Muscle layer of duodenum (tissue), 2 donors: ENCODE measurements around the gene RNF4.

Source experiments
- H3K27ac ChIP-seq: one replicate; pipeline ENCODE4 v1.7.0; 2013; ENCODE audit warnings: mild to moderate bottlenecking, low read length
- H3K27me3 ChIP-seq: one replicate; pipeline ENCODE4 v1.7.0; 2013; ENCODE audit warnings: low read depth, mild to moderate bottlenecking, control low read depth, low read length
- H3K36me3 ChIP-seq, 2 donors: one replicate each; pipeline ENCODE4 v1.7.0; 2013; ENCODE audit warnings: low read length in 2 of 2, control low read depth in 1 of 2, mild to moderate bottlenecking in 1 of 2; ENCODE audit not compliant: insufficient read depth in 2 of 2, control insufficient read depth in 1 of 2
- H3K4me1 ChIP-seq, 2 donors: one replicate each; pipeline ENCODE4 v1.7.0; 2013; ENCODE audit warnings: low read length in 2 of 2, mild to moderate bottlenecking in 2 of 2, control low read depth in 1 of 2, moderate library complexity in 1 of 2; ENCODE audit not compliant: insufficient read depth in 2 of 2, control insufficient read depth in 1 of 2
- H3K4me3 ChIP-seq, 2 donors: one replicate each; pipeline ENCODE4 v1.7.0; 2013; ENCODE audit warnings: low read length in 2 of 2, low read depth in 1 of 2, mild to moderate bottlenecking in 1 of 2
- H3K9me3 ChIP-seq, 2 donors: one replicate each; pipeline ENCODE4 v1.7.0; 2013; ENCODE audit warnings: low read length in 2 of 2, control low read depth in 1 of 2, mild to moderate bottlenecking in 1 of 2; ENCODE audit not compliant: control insufficient read depth in 1 of 2
- donor health status: healthy.

Gene RNF4

DNA sequence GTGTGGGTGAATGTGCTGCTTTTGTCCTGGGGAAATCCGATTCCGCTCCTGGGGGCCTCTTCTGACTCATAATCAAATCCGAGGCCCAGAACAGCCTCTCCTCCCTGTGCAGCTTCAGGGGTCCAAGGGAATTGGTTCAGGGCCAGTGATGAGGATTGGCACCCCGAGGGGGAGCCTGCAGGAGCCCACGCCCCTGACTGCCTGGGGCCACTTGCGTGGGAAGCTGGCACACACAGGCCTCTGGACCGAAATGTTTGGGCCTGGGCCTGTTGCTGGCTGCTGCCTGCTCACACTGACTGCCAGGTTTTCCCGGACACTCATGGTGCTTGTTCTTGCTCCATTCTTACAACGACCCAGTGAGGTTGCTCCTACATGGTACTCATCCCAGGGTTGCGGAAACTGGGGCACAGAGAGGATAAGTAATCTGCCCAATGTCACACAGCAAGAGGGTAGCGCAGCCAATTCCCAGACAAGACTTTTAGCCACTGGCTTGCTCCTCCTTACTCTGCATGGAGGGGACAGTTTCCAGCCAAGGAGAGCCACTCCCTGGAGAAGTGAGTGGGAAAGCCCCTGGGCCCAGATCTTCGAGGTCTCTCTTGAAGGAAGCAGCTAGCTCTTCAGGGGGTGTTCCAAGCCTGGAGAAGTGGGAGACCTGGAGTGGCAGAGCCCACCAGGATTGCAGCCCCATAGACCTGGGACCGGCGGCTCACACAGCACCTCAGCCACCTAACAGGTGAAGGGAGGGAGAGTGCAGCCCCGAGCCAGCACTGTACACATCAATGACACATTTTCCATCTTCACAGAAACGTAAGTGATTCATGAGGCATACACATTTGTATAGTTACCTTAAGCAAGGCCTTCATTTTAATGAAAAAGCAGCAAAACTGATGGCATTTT is 29.8 kb upstream of the RNF4 start:
- H3K36me3 ChIP-seq = no peaks in the 10 kb centered on the region
- no peaks in the 10 kb centered on the region for H3K9me3 ChIP-seq
- H3K4me1 ChIP-seq = no peaks in the 10 kb centered on the region
- H3K27me3 ChIP-seq = no peaks in the 10 kb centered on the region
- no peak overlapping the region for H3K27ac ChIP-seq
- H3K4me3 ChIP-seq = no peak overlapping the region

DNA sequence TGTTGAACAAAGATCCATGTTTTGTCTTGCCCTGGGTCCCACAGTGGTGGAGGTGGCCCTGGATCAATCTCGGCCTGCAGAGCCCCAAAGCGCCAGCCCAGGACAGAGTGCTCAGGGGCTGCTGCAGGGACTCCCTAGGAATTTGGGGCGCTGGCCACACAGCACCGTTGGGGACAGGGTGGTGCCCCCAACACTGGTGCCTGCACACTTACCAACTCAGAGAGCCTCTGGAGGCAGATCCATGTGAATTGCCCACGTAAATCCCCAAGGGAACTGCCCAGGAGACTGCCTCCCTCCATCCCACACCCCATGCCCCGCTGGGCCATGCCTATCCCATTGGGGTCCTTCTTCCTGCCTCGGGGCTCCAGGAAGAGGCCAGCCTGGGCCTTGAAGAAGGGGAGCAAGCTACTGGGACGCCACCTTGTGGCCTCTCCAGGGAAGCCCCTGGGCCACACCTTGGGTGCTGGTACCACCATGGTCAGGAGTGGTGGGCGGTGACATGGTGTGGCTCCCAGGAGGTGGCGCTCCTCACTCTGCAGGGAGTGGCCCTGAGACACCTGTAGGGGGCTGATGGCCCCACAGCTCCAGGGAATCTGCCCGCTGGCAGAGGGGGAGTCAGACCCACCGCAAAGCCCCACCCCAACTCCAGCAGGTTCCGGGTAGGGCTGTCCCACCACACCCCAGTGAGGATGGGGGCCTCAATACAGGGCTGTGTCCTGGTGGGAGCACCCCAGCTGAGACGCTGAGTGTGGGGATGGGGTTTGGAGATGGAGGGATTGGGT is 27.3 kb upstream of the RNF4 start:
- Histone ChIP-seq H3K27ac (no peak overlapping the region), H3K4me1 (no peaks in the 10 kb centered on the region), H3K36me3 (no peaks in the 10 kb centered on the region), H3K4me3 (no peak overlapping the region), H3K9me3 (no peaks in the 10 kb centered on the region), H3K27me3 (no peaks in the 10 kb centered on the region)

DNA sequence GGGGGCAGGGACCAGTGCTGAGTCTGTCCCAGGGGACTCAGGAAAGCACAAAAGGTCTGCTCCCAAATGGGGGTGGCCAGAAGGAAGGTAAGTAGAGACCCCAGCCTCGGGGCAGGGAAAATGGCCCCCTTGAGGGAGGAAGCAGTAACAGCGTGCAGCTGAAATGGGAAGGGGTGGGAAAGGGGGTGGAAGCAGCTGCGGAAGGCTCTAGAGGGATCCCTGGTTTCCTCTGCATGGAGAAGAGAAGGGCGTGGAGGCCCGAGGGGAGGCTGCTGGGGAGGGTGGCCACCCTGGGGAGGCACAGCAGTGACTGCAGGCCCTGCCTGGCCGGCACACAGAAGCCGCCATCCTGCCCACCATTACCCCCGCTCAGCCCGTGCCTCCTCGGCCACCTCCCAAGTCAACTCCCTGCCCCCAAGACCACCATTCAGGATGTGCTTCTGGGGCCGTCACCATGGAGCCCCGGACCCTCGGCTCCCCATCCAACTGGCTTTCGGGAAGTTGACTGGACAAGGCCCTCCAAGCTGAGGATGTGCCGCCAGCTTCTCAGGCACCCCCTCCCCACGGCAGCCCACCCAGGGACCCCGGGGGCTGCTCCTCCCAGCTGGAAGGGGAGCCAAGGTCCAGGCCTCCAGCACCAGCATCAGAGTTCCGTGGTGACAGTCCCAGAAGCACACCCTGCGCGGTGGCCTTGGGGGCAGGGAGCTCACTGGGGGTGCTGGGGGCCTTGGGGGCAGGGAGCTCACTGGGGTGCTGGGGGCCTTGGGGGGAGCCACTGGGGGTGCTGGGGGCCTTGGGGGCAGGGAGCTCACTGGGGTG is 26.5 kb upstream of the RNF4 start:
- H3K4me1 ChIP-seq = no peaks in the 10 kb centered on the region
- H3K36me3 ChIP-seq = no peaks in the 10 kb centered on the region
- H3K4me3 ChIP-seq = no peak overlapping the region
- H3K27me3 ChIP-seq = no peaks in the 10 kb centered on the region
- no peak overlapping the region for H3K27ac ChIP-seq
- no peaks in the 10 kb centered on the region for H3K9me3 ChIP-seq

DNA sequence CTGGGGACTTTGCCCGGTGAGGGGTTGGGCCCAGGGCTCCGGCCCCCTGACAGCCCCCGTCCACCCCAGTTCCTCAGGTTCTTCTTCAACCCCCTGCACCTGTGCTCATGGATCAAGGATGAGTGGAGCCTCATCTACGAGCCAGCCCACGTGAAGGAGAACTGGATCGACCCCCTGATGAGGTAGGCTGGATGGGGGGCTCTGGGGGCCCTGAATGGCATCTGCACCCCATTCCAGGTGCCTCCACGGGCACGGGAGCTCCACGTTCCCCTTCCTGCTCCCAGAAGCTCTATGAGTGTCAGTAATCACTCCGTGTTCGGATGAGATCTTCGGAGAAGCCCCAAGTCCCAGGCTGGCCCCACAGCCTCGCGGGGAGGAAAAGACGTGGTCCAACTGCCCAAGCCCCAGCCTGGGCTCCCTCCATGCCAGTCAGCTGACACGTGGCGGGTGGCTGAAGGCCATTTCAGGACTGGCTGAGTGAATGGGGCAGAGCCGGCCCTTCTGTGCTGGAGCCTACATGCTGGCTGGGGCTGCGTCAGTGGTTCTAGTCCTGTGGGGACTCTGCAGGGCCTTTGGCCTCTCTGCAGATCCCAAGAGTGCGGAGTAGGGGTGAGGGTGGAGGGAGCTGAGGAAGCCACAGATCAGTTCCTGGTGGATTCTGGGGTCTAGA is 25.7 kb upstream of the RNF4 start:
- no peak overlapping the region for H3K27ac ChIP-seq
- no peak overlapping the region for H3K4me3 ChIP-seq
- H3K4me1 ChIP-seq = no peaks in the 10 kb centered on the region
- no peaks in the 10 kb centered on the region for H3K36me3 ChIP-seq
- H3K9me3 ChIP-seq = no peaks in the 10 kb centered on the region
- no peaks in the 10 kb centered on the region for H3K27me3 ChIP-seq

DNA sequence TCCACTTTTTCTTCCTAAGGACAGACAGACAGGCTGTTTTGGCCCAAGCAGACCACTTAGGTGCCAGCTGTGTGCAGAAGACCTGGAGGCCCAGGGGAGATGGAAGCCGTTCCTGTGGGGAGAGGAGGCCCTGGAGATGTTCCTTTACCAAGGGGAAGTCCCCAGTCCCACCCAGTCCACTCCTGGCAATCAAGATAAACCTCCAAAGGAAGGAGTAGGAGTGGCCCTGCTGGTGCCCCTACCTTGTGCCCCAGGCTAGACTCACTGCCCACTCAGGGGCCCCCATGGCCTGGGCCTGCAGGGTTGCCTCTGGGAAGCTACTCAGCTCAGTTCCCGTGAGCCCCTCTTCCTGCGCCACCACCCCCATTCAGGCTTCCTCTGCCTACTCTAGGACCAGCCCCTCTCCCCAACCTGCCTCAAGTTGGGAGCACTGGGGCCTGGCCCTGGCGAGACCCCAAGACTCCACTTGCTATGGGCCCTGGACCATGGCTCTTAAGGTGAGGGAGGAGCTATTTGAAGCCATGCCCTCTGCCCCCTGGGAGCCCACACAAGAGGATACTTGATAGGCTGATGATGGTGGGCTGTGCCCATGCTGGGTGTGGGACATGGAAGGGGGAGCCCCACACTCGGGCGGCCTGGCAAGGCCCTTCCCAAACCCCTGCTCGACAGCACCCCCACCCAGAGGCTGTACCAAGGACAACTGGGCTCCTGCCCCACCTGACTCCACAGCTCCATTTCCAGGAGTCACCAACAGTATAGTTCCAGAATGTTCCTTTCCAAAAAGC is 24.8 kb upstream of the RNF4 start:
- H3K4me3 ChIP-seq = no peak overlapping the region
- H3K36me3 ChIP-seq = no peaks in the 10 kb centered on the region
- no peaks in the 10 kb centered on the region for H3K4me1 ChIP-seq
- H3K27me3 ChIP-seq = no peaks in the 10 kb centered on the region
- no peaks in the 10 kb centered on the region for H3K9me3 ChIP-seq
- no peak overlapping the region for H3K27ac ChIP-seq

DNA sequence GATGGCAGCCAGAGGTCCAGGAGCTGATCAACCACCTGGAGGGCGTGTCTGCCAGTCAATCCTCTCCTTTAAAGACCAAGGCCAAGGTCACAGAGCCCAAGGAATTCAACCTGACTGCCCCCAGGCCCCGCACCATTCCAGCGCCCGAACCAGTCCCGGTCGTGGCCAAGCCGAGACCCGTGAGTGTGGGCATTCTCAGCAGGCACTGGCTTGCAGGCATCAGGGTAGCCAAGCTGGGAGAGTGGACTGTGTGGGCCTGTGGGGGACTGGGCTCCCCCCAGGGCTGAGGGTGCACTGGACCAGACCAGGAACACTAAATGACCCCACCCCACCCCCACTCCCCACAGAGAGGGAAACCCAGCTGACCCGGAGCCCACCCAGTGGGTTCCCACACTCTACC is 23.8 kb upstream of the RNF4 start:
- no peak overlapping the region for H3K4me3 ChIP-seq
- no peaks in the 10 kb centered on the region for H3K4me1 ChIP-seq
- no peaks in the 10 kb centered on the region for H3K27me3 ChIP-seq
- no peak overlapping the region for H3K27ac ChIP-seq
- H3K36me3 ChIP-seq = no peaks in the 10 kb centered on the region
- no peaks in the 10 kb centered on the region for H3K9me3 ChIP-seq

DNA sequence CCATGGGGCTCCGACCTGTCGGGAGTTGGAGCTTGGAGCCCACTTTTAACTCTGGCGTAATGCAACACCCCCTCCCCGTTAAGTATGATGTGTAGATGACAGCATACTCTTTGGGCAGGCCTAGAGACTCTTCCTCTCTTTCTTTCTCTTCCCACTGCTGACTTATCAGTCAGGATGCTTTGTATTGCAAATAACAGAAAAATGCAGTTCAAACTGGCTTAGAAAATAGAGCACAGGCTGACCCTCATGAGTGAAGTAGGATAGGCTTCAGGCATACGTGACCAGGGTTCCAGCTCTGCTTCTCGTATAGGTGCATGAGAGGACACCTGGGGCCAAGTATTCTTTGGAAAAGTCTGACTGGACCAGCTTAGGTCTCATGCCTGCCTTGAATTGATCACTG is 23.3 kb upstream of the RNF4 start:
- Histone ChIP-seq H3K9me3 (no peaks in the 10 kb centered on the region), H3K4me3 (no peak overlapping the region), H3K27ac (no peak overlapping the region), H3K4me1 (no peaks in the 10 kb centered on the region), H3K27me3 (no peaks in the 10 kb centered on the region), H3K36me3 (no peaks in the 10 kb centered on the region)

DNA sequence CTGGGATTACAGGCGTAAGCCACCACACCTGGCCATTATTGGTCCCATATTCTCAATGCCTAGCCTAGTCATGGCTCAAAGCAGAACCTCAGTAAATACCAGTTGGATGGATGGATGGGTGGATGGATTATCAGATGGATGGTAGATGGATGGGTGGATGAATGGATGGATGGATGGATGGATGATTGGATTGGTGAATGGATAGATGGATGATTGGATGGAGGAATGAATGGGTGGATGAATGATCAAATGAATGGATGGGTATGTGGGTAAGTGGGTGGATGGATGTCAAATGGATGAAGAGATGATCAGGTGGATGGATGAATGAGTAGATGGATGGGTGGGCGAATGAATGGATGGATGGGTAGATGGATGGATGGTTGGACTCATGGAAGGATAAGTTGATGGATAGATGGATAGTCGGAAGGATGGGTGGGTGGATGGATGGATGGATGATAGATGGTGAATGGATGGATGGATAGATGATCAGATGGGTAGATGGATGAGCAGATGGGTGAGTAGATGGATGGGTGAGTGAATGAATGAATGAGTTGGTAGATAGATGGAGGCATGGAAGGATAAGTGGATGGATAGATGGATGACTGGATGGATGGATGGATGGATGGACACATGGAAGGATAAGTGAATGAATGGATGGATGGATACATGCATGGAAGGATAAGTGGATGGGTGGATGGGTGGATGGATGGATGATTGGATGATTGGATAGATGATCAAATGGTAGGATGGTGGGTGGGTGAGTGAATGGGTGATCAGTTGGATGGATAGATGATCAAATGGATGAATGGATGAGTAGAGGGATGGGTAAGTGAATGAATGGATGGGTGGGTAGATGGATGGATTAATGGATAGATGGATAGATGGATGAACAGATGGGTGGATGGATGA is 22.0 kb upstream of the RNF4 start:
- no peaks in the 10 kb centered on the region for H3K9me3 ChIP-seq
- no peak overlapping the region for H3K27ac ChIP-seq
- no peaks in the 10 kb centered on the region for H3K27me3 ChIP-seq
- no peaks in the 10 kb centered on the region for H3K36me3 ChIP-seq
- H3K4me1 ChIP-seq = no peaks in the 10 kb centered on the region
- H3K4me3 ChIP-seq = no peak overlapping the region

DNA sequence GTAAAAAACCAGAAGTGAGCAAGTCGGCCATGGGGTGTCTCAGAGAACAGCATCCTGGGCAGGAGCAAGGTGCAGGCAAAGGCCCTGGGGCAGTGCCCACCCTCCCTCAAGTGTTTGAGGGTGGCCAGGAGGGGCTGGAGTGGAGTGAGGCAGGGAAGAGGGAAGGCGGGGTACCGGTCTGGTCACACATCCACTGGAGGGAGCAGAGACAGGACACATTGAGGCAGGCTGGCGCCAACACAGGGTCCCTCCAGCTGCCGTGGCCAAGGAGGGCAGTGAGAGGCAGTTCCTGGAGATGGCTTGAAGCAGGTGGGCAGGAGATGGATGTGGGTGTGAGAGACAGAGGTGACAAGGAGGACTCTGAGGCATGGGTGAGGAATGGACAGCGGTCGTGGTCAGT is 20.3 kb upstream of the RNF4 start:
- no peaks in the 10 kb centered on the region for H3K4me1 ChIP-seq
- no peaks in the 10 kb centered on the region for H3K36me3 ChIP-seq
- no peaks in the 10 kb centered on the region for H3K9me3 ChIP-seq
- H3K27me3 ChIP-seq = no peaks in the 10 kb centered on the region
- no peak overlapping the region for H3K27ac ChIP-seq
- no peak overlapping the region for H3K4me3 ChIP-seq

DNA sequence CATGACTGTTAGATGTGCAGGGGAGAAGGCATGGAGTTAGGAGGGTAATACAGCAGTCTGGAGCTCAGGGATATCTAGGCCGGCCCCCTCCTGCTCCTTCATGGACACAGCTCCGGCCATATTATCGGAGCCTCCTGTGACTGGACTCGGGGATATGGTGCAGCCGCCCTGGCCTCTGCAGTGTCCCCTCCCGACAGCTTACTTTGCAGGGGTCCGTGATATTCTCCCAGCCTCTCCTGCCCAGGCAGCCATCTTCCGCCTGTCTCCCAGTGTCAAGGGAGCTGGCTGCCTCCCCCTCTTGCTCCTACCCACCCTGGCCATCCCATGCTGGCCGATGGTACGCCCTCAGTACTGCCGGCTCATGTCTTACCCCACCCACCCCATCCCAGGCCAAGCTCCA is 19.9 kb upstream of the RNF4 start:
- H3K36me3 ChIP-seq = no peaks in the 10 kb centered on the region

More for the DNA sequence above, 19.9 kb upstream of the RNF4 start:
- H3K27me3 ChIP-seq = no peaks in the 10 kb centered on the region
- H3K4me3 ChIP-seq = no peak overlapping the region
- H3K4me1 ChIP-seq = no peaks in the 10 kb centered on the region
- H3K9me3 ChIP-seq = no peaks in the 10 kb centered on the region
- no peak overlapping the region for H3K27ac ChIP-seq
